ENCODE data around the gene PKD2L1.

Gene PKD2L1

DNA sequence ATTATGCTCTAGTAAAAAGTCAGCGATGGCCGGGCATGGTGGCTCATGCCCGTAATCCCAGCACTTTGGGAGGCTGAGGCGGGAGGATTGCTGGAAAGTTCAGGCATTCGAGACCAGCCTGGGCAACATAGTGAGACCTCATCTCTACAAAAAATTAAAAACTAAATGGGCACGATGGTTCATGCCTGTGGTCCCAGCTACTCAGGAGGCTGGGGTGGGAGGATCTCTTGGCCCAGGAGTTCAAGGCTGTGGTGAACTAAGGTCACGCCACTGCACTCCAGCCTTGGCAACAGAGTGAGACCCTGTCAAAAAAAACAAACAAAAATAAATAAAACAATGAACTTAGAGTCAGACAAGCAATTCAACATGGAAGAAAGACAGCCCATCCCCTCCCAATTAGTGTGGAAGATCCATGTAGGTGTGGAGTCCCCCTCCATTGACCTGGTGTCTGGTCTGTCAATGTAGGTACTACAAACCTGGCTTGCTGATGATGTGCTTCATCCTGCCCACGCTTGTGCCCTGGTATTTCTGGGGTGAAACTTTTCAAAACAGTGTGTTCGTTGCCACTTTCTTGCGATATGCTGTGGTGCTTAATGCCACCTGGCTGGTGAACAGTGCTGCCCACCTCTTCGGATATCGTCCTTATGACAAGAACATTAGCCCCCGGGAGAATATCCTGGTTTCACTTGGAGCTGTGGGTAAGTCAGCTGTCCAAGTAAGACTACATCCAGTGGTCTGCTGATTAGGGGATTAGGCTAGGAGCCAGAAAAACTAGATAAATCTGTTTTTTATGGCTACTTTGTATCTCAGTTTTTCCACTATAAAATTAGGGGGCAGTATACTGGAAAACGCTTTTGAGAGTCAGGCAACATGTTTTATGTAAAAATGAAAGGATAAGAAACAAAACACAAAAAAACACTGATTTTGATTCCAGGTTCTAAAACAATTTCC is 26.3 kb upstream of the PKD2L1 start:
- no peak for DNase-seq (ENCODE audit: low read depth)

DNA sequence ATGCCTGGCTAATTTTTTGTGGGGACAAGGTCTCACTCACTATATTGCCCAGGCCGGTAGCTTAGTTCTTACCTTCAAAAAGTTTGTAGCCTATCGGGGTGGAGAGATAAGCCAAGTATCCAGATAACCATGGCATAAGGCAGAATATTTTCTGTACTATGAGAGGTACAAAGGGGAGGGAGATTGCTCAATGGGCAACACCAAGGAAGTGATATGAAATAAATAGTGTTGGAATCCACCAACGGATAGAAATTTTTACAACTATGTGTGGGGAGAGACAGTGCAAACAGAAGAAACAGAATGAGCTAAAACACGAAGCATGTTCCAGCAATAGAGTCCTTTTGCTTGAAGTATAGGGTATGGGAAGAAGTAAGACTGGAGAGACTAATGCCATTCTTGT is 25.1 kb upstream of the PKD2L1 start:
- DNase-seq (ENCODE audit: low read depth), result no peak

DNA sequence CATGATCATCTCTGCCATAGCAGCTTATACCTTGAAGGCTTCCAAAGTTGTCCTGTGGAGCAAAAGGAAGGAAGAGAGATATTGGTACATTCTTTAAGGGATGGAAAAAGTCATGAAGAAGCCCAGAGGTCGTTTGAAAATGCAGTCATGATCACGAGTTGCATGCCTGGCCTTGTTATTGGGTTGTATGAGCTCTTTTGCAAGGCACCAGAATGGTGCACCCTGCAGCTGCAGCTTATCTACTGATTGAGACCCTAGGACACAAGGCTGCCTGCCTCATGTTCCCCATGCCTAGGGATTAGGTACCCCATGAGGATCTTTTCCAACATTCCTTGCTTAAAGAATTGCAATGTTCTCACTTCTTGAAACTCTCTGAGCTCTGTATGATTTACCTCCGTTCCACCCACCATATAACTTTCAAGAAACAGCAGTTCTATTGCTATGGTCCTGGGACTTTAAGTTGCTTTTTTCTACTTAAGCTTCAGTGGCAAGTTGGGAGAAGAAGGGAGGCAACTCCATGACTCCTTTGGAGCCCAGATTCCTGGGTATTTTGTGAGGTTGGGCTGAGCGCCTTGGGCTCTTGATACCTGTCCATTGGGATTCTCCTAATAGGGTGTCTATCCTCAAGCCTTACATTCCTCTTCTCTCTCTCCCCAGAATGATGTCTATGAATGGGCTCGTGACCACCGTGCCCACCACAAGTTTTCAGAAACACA is 23.9 kb upstream of the PKD2L1 start:
- no peak for DNase-seq (ENCODE audit: low read depth)

DNA sequence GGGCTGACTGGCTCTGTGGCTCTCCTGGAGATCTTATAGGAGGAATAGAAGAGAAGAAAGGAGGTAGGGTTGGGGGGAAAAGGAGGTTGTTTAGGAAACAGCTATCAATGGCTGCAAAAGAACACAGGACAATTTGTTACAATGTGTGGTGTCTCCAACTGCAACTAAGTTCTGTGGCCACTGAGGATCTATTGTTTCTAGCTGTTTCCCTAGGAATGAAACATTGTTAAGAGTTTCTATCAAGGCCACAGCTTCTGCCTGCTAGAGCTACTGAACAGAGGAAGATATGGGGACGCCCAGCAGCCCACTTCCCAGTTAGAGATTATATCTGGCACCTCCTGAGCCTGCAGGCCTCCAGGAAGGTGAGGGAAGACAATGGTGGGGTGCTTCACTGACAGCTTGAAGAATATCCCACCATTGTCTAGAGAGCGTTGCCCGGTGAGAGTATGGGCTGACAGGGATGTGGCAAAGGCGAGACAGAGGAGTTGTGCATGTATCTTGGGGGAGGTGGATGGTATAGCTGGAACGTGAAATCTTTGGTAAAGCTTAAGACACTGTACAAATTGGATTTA is 21.0 kb upstream of the PKD2L1 start:
- no peak for DNase-seq (ENCODE audit: low read depth)

DNA sequence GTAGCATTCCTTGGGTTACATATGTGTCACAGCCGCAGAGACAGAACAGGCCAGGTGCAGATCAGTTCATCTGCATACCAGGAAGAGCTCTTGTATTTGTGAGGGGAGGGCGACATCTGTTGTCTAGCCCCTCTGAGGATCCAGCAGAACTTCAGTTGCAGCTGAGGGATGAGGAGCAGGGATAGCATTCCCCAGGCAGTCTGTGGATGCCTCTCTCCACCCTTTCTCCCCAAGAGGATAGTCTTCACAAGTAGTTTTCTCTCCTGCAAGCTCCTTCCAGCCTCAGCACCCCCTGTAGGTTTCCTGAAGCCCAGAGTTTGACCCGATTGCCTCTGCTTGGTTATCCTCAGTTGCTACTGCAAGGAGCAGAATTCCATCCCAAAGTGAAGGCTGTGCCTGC is 19.6 kb upstream of the PKD2L1 start:
- no peak for DNase-seq (ENCODE audit: low read depth)

DNA sequence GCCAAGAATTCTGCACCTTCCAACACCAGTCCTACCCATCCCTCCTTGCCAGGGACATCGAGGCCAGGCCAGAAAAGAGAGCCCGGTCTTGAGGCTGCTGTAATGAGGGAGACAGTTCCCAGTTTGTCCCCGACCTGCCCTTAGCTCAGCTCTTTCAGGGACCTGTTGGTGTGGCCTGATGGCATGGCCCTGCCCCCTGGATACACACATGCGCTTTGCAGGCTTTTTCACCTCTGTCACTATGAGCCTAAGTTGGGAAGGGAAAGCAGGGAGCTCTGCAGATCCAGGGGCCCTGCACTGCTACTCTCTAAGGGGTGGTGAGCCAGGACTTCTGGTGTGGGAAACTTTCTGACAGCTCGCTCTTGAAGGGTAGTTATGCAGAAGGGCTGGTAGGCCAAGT is 19.1 kb upstream of the PKD2L1 start:
- DNase-seq (ENCODE audit: low read depth), result no peak

DNA sequence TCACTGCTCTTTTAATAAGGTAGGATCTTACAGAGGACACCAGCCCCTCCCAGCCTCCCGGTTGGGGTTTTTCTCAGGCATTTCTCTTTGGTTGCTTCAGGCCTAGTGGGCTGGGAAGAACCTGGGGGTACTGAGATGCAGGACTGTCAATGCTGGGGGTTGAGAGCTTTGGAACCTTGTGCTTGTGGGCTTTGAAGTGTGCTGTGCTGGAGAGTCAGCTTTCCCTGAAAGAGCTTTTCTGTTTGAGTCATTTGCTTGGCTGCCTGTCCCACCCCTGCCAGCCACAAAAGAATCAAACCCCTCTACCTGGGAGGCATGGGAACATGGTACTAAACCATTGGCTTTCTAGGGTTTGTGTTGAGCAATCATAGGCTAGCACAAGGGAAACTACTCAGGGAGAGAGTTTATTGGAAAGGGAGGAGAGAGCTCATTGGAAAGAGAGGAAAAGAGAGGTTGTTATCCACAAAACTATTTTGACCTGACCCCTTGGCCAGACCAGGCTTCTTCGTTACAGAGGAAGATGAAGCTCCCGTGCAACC is 18.4 kb upstream of the PKD2L1 start:
- DNase-seq (ENCODE audit: low read depth), result no peak

DNA sequence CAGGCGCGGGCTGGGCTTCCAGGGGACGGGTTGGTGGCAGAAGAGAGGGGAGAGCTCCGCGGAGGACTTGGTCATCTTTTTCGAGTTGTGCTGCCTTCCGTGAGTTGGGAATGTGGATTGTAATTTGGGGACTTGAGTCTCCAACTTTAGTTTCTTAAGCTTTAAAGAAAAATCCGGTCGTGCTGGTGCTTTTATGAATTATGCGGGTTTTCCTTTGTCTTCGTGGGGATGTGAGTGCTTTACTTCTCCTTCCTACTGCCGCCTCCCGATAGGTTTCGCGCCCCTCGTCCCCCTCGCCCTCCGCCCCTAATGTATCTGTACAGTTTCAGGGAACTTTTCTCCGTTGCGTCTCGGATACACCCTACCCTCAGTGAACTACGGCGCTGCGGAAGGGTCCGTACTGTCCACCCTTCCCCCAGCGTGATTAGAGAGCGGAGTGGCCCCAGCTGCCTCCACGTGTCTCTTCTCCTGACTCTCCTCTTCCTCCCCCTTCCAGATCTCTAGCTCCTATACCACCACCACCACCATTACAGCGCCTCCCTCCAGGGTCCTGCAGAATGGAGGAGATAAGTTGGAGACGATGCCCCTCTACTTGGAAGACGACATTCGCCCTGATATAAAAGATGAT is 17.7 kb upstream of the PKD2L1 start:
- no peak for DNase-seq (ENCODE audit: low read depth)

DNA sequence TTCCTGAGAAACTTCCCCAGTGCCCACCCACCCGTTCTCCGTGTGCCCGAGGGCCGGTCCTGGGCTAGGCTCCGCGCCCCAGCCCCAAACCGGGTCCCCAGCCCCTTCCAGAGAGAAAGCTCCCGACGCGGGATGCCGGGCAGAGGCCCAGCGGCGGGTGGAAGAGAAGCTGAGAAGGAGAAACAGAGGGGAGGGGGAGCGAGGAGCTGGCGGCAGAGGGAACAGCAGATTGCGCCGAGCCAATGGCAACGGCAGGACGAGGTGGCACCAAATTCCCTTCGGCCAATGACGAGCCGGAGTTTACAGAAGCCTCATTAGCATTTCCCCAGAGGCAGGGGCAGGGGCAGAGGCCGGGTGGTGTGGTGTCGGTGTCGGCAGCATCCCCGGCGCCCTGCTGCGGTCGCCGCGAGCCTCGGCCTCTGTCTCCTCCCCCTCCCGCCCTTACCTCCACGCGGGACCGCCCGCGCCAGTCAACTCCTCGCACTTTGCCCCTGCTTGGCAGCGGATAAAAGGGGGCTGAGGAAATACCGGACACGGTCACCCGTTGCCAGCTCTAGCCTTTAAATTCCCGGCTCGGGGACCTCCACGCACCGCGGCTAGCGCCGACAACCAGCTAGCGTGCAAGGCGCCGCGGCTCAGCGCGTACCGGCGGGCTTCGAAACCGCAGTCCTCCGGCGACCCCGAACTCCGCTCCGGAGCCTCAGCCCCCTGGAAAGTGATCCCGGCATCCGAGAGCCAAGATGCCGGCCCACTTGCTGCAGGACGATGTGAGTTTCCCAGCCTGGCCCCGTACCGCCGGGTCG is 16.9 kb upstream of the PKD2L1 start, which contains the start of gene SCD:
Gene SCD (plus strand): TSS at position 469 of the 803 bp plus-strand sequence. CDS start 272 bp downstream, at position 741.
- peak; percentile 50 for DNase-seq (ENCODE audit: low read depth)

DNA sequence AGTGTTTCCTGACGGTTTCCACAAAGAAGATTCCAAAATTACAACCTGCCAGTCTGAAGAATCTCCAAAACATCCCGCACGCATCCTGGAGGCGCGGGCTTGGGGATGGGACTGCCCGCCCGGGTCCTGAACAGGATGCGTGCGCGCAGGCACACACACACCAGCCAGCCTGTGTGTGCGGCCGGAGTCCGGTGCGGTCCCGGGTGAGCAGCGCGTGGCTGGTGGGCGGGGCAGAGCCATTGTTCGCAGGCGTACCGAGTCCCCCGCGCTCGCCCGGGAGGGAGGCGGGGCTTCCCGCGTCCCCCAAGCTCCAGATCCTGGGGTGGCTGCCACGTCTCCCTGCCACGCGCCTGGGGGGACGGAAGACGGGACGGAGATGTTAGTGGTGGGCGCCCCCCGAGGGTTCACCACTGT is 16.3 kb upstream of the PKD2L1 start:
- peak; percentile 26 for DNase-seq (ENCODE audit: low read depth)

DNA sequence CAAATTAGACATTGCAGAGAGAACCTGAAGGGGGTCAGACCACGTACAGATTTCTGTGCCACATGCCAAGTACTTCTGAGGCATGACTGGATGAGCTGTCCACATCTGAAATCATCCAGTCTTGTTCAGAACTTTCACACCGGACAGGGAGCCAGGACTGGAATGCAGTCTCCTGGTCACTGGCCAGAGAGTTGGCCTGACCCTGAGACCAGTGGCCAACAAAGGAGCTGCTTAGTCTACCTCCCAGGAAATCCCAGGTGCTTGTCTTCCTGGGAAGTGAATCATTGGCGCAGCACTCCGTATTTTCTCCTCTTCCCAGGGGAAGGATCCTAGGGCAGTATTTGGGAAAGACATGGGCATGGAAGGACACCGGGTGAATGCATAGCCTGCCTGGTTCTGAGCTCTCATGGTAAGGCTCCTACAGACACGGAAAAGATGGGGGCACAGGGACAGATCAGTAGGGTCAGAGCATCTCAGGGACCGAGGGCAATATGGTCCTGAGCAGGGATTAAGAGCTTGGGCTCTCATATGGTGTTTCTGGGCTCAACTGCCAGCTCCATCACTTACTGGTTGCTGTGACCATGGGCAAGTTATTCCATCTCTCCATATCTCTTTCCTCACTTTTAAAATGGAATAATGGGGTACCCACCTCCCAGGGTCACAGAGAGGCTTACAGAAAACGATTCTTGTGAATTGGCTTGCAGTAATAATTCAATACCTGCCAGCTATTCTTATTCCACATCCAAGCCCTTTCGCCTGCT is 15.7 kb upstream of the PKD2L1 start:
- DNase-seq (ENCODE audit: low read depth), result no peak

DNA sequence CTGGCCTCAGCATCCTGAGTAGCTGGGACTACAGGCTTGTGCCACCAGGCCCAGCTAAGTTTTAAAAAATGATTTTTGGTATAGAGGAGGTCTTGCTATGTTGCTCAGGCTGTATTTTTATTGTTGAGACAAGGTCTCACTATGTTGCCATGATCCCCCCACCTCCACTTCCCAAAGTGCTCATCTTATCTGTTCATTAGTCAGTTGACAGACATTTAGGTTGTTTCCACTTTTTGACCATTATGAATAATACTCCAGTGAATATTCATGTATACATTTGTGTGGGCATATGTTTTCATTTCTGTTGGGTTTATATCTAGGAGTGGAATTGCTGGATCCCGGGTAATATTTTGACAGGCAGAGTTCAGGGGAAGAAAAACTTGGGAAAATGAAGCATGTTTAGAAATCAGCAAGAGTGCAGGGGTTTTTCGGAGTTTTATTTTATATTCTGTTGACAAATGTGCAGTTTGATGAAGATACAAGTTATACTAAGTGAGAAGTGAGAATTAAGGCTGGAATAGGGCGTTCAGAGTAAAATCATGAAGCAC is 14.3 kb upstream of the PKD2L1 start:
- DNase-seq (ENCODE audit: low read depth), result no peak

DNA sequence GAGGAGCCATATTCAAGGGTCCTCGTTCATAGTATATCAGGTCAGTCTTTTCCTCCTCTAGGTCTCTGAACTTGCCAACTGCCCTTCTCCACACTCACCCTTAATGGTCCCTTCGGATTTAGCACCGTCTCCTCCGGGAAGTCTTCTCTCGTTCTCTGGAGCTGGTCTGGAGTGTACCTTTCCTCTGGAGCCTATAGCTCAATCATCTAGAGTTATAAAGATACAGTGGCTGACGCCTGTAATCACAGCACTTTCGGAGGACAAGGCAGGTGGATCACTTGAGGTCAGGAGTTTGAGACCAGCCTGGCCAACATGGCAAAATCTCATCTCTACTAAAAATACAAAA is 12.6 kb upstream of the PKD2L1 start:
- no peak for DNase-seq (ENCODE audit: low read depth)

DNA sequence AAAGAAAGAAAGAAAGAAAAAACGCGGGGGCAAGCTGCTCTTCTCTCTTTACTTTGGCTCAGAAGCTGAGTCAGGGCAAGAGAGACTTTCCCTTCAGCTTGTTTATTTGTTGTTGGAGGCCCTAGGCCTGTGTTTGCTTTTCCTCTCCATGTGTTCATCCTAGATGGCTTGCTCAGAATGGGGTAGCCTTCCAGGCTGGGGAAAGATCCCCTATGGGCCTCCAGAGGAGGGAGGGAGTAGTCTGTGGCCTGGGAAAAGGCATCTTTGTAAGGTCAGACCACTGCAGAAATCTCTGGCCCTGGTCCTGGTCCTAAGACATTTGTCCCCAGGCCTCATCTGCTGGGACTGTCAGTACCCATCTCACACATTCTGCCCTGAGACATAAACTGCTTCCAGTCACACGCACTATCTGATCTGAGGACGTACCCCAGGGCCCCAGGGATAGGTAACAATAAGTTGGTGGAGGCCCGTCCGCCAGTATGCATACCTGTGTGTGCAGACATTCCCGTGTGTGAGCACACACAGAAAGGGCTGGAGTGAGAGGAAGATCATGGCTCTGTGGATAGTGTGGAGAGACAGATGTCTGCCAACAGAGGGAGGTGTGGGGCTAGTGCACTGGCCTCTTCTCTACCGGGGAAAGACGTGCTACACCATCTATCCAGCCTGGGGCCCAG is 12.1 kb upstream of the PKD2L1 start:
- no peak for DNase-seq (ENCODE audit: low read depth)

DNA sequence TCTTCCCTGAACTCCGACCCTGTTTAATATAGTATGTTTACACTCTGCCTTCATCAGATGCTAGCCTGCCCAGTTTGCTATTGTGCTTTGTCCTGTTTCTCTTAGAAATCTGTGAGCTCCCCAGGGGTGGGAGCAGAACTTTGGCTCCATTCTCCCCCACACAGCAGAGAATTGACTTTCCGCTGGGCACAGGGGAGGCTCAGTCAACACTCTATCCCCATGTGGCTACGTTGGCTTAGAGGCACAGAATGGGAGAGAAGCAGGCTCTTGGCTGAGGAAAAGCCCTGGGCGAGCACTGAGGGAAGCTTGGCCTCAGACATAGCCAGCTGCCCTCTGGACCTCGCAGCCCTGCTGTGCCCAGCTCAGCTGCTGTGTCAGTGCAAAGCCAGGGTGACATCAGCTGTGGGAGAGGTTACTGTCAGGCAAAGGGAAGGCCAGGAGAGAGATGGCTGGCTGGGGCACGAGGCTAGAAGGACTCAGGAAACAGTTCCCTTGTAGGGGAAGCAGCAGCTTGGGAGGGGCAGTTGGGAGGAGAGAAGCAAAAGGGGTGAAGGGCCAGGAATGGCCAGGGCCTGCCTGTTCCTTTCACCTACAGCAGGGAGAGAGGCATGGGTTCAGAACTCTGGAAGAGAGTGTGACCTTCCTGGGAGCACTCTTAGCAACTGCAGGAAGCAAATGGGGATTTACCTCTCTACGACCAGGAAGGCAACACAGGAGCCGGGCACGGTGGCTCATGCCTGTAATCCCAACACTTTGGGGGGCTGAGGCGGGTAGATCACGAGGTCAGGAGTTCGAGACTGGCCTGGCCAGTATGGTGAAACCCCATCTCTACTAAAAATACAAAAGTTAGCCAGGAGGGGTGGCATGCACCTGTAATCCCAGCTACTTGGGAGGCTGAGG is 11.2 kb upstream of the PKD2L1 start:
- no peak for DNase-seq (ENCODE audit: low read depth)

DNA sequence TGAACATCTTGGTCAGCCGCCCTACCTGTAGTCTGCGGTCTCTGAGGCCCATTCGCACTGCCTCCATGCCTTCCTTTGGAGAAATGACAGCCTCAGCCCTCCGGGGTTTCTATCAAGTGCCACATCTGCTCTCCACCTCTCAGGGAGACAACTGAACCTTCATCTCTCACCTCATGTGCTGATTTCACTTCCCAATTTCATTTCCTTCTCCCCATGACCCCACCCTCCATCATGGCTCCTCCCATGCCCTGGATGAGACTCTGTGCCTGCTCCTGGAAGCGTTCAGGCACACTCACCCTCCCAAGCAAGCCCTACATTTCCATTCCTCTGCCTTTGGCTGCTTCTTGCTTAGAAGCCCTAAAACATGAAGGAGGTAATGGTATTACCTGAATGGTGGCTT is 9.2 kb upstream of the PKD2L1 start:
- DNase-seq (ENCODE audit: low read depth), result no peak

DNA sequence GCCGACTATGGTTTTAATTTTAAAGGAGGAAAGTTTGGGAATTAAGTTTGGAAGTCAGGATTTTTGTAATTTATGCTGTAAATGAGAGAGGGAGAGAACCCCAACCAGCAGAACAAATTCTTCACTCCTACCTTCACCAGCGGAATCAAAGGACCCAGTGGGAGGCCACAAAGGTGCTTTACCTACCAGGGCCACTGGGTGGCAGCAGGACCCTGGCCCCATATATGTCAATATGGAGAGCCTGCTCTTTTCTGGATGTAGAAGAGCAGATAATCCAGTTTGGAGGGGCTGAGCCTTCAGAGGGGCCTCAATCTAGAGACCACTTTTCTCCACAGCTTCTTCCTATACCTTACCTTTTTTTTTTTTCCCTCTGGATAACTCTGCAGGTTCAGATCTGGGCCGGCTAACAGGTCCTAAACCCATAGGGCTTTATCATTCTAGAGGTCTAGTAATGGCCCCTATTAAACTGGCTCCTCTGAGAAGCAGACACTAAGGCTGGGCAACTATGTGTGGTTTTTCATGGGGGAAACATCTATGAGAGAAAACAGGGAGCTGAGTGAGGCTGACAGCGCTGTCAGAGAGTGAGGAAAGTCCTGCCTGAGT is 8.5 kb upstream of the PKD2L1 start:
- peak; percentile 64 for DNase-seq (ENCODE audit: low read depth)

DNA sequence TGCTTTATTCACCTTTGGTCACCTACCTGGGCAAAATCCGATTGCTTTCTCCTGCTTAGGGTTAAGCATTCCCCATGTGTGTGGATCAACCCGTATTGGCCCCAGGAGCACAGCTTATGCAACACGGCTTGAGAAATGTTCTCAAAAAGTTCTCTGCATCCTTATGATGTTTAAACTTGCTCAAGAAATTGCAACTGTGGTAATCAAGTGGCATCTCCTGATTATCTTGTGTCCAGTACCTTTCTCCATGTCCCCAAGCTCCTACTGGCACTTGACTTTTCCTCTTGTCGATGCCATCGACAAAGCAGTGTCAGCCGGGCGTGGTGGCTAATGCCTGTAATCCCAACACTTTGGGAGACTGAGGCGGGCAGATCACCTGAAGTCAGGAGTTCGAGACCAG is 4.7 kb upstream of the PKD2L1 start:
- no peak for DNase-seq (ENCODE audit: low read depth)

All from stimulated activated CD8-positive, alpha-beta memory T cell treated with anti-CD3 and anti-CD28 coated beads, Interleukin-12 subunit alpha, Interleukin-12 subunit beta, amount 100 ng/mL, for 1 hour (primary cell).